Neural crest cell (in vitro differentiated cells): ENCODE data around the gene RGS17. TPM values are rescaled to one million over a fixed set of nuclear protein-coding genes. Genes with fewer than 3 reads are reported as not detected.

Source experiments
- DNase-seq: peaks from one replicate; pipeline ENCODE4 v3.0.0; 2021; ENCODE audit warnings: low read depth, mixed read lengths, low spot score
- H3K27ac Mint-ChIP-seq: one replicate; pipeline ENCODE4 v1.8.0; 2021; ENCODE audit warnings: mild to moderate bottlenecking, mixed read lengths; ENCODE audit not compliant: unreplicated experiment
- H3K27me3 Mint-ChIP-seq: 2 replicates; pipeline ENCODE4 v1.8.0; 2021; ENCODE audit warnings: low read depth, mild to moderate bottlenecking, mixed read lengths
- H3K36me3 Mint-ChIP-seq: 2 replicates; pipeline ENCODE4 v1.8.0; 2021; ENCODE audit warnings: low read depth, mild to moderate bottlenecking, mixed read lengths
- H3K4me1 Mint-ChIP-seq: 2 replicates; pipeline ENCODE4 v1.8.0; 2021; ENCODE audit warnings: mixed read lengths
- H3K4me3 Mint-ChIP-seq: one replicate; pipeline ENCODE4 v1.8.0; 2021; ENCODE audit warnings: mild to moderate bottlenecking, mixed read lengths
- H3K9me3 Mint-ChIP-seq: 2 replicates; pipeline ENCODE4 v1.8.0; 2021; ENCODE audit warnings: mixed read lengths
- CTCF ChIP-seq: fragments of 200-600 bp; sonication (generic); conservative IDR thresholded peaks from 2 replicates; pipeline ENCODE4 v1.5.0; 2021; ENCODE audit warnings: antibody characterized with exemption, mild to moderate bottlenecking
- total RNA-seq: library from RNA; stranded (reverse); gene quantifications from 2 replicates; pipeline ENCODE4 v1.2.1, GENCODE V29; 2021

Gene RGS17
- total RNA-seq, 1 donor from 2014 or later = 4.7 TPM

DNA sequence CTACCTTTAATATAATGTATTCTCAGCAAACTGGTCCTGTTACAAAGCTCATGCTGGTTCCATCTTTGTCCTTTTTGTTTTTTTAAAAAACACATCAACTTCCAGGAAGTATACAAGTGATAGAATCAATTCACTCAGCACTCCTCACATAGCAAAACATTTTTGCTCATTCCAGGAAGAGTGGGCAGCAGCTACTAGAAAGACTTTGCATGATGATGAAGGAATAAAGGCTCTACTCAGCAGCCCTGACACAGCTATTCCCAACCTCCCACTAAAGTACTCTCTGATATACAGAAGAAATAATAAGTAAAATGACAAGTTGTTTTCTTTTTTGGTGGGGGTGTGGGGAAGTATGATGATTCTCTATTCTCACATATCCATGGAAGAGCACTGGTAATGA lies 61.2 kb downstream of the RGS17 start:
- Mint-ChIP-seq H3K9me3 (peaks cover 16% of the 10 kb centered on the region), H3K36me3 (peaks cover 17% of the 10 kb centered on the region), H3K27me3 (no peaks in the 10 kb centered on the region), H3K4me3 (no peak overlapping the region), H3K4me1 (no peaks in the 10 kb centered on the region), H3K27ac (no peak overlapping the region)
- TF ChIP-seq CTCF = no peak
- no peak for DNase-seq

- H3K27ac Mint-ChIP-seq = no peak overlapping the region
- no peaks in the 10 kb centered on the region for H3K27me3 Mint-ChIP-seq
- H3K36me3 Mint-ChIP-seq = peaks cover 26% of the 10 kb centered on the region
- TF ChIP-seq CTCF = no peak
- H3K9me3 Mint-ChIP-seq = peaks cover 21% of the 10 kb centered on the region
- no peaks in the 10 kb centered on the region for H3K4me1 Mint-ChIP-seq
- no peak for DNase-seq
- H3K4me3 Mint-ChIP-seq = no peak overlapping the region
Measured at GRCh38 chr6:153065222-153065621, 65.9 kb downstream of the RGS17 start.

DNA sequence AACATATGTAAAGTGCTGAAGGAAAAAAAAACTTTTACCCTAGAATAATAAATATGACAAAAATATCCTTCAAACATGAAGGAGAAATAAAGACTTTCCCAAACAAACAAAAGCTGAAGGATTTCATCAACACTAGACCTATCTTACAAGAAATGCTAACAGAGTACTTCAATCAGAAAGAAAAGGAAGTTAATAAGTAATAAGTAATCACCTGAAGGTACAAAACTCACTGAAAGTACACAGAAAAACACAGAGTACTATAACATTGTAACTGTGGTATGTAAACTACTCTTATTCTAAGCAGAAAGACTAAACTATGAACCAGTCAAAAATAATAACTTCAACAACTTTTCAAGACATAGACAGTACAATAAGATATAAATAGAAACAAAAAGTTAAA lies 67.1 kb downstream of the RGS17 start:
- no peak for TF ChIP-seq CTCF
- DNase-seq = no peak
- Mint-ChIP-seq H3K27ac (no peak overlapping the region), H3K27me3 (no peaks in the 10 kb centered on the region), H3K4me1 (peaks cover 10% of the 10 kb centered on the region), H3K9me3 (peaks cover 21% of the 10 kb centered on the region), H3K4me3 (no peak overlapping the region), H3K36me3 (peaks cover 26% of the 10 kb centered on the region)

DNA sequence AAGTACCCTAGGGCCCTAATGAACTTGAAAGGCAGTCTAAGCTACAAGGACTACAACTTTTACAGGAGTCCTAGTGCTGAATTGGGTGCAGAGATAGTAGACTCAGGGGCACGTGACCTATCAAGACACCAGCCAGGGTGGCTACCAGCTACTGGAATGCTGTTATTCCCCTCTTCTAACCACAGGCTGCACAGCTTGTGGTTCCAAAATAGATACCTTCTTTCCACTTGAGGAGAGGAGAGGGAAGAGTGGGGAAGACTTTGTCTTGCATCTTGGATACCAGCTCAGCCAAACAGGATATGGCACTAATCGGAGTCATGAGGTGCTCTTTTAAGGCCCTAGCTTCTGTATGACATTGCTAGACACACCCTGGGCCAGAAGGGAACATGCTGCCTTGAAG lies 68.6 kb downstream of the RGS17 start:
- Mint-ChIP-seq H3K4me3 (no peak overlapping the region), H3K4me1 (peaks cover 11% of the 10 kb centered on the region), H3K27me3 (no peaks in the 10 kb centered on the region), H3K9me3 (peaks cover 15% of the 10 kb centered on the region), H3K36me3 (peaks cover 21% of the 10 kb centered on the region), H3K27ac (no peak overlapping the region)
- no peak for DNase-seq
- no peak for TF ChIP-seq CTCF

- Mint-ChIP-seq H3K9me3 (peaks cover 5% of the 10 kb centered on the region), H3K4me3 (no peak overlapping the region), H3K4me1 (peaks cover 11% of the 10 kb centered on the region), H3K36me3 (peaks cover 8% of the 10 kb centered on the region), H3K27me3 (no peaks in the 10 kb centered on the region), H3K27ac (no peak overlapping the region)
- no peak for TF ChIP-seq CTCF
- DNase-seq = no peak
Measured at GRCh38 chr6:153059757-153060156, 71.3 kb downstream of the RGS17 start.

GRCh38 chr6:153059311-153059710 lies 71.8 kb downstream of the RGS17 start:
- TF ChIP-seq CTCF = no peak
- H3K9me3 Mint-ChIP-seq = peaks cover 5% of the 10 kb centered on the region
- no peak overlapping the region for H3K27ac Mint-ChIP-seq
- peaks cover 8% of the 10 kb centered on the region for H3K36me3 Mint-ChIP-seq
- H3K4me3 Mint-ChIP-seq = no peak overlapping the region
- no peak for DNase-seq
- no peaks in the 10 kb centered on the region for H3K27me3 Mint-ChIP-seq
- peaks cover 11% of the 10 kb centered on the region for H3K4me1 Mint-ChIP-seq
